SW480 (cell line): Measurements from ENCODE around the gene MOSPD3.

Experiments used
- DNase-seq: peaks from one replicate; pipeline ENCODE4 v3.0.0-alpha.2; 2016; ENCODE audit warnings: low spot score

MOSPD3 gene

GRCh38 chr7:100575746-100576383 is 36.5 kb upstream of the MOSPD3 start:
- no peak for DNase-seq

- no peak for DNase-seq
These were observed 35.9 kb upstream of the MOSPD3 start for GRCh38 chr7:100576384-100576993.

- DNase-seq: no peak
These were observed 35.2 kb upstream of the MOSPD3 start for GRCh38 chr7:100577103-100577502.

- DNase-seq: no peak
These were observed 34.8 kb upstream of the MOSPD3 start for GRCh38 chr7:100577507-100577906.

GRCh38 chr7:100578246-100579183 is 33.8 kb upstream of the MOSPD3 start:
- DNase-seq: no peak

GRCh38 chr7:100580466-100581283 is 31.7 kb upstream of the MOSPD3 start:
- DNase-seq: no peak

GRCh38 chr7:100582041-100582579 is 30.2 kb upstream of the MOSPD3 start:
- DNase-seq: no peak

- no peak for DNase-seq
These were observed 29.7 kb upstream of the MOSPD3 start for GRCh38 chr7:100582650-100583049.

- DNase-seq: peak; percentile 79
These were observed 28.9 kb upstream of the MOSPD3 start for GRCh38 chr7:100583132-100584053.

GRCh38 chr7:100584054-100584682 is 28.2 kb upstream of the MOSPD3 start:
- DNase-seq: no peak

GRCh38 chr7:100584683-100585510 is 27.4 kb upstream of the MOSPD3 start:
- peak; percentile 83 for DNase-seq

- peak; percentile 78 for DNase-seq
These were observed 26.7 kb upstream of the MOSPD3 start, which contains the start of gene LRCH4 for GRCh38 chr7:100585511-100586265. LRCH4 (minus strand) TSS chr7:100586129; CDS start chr7:100586100, 29 bp downstream.

- DNase-seq: peak; percentile 100
These were observed 25.9 kb upstream of the MOSPD3 start, which contains the start of gene FBXO24 for GRCh38 chr7:100586266-100587025. FBXO24 (plus strand) TSS chr7:100586328; CDS start chr7:100586626, 298 bp downstream.

- DNase-seq: peak; percentile 69
These were observed 23.9 kb upstream of the MOSPD3 start for GRCh38 chr7:100588438-100588837.

GRCh38 chr7:100589341-100589947 is 22.9 kb upstream of the MOSPD3 start:
- no peak for DNase-seq

GRCh38 chr7:100590077-100590737 is 22.1 kb upstream of the MOSPD3 start:
- DNase-seq: no peak
